HG03520 (cell line): Measurements from ENCODE around the gene NKD2.

Experiments used
- ATAC-seq: cut with Tn5 transposase; IDR thresholded peaks from one replicate; pipeline ENCODE4 v1.9.1; 2021; ENCODE audit warnings: mild to moderate bottlenecking, moderate library complexity; ENCODE audit not compliant: unreplicated experiment

NKD2 gene

GRCh38 chr5:1040571-1040970 is 32.0 kb downstream of the NKD2 start:
- ATAC-seq = no peak

- ATAC-seq = no peak
These were observed 32.9 kb downstream of the NKD2 start for GRCh38 chr5:1041225-1042143.

DNA sequence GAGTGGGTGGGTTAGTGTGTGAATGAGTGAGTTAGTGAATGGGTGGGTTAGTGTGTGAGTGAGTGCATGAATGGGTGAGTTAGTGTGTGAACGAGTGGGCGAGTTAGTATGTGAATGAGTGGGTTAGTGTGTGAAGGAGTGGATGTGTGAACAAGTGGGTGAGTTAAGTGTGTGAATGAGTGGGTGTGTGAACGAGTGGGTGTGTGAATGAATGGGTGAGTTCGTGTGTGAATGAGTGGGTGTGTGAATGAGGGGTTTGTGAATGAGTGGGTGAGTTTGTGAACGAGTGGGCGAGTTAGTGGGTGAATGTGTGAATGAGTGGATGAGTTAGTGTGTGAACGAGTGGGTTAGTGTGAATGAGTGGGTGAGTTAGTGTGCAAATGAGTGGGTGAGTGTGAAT is 34.0 kb downstream of the NKD2 start:
- no peak for ATAC-seq

- ATAC-seq = no peak
These were observed 34.7 kb downstream of the NKD2 start for GRCh38 chr5:1043327-1043726.

GRCh38 chr5:1044117-1044516 is 35.5 kb downstream of the NKD2 start:
- no peak for ATAC-seq

DNA sequence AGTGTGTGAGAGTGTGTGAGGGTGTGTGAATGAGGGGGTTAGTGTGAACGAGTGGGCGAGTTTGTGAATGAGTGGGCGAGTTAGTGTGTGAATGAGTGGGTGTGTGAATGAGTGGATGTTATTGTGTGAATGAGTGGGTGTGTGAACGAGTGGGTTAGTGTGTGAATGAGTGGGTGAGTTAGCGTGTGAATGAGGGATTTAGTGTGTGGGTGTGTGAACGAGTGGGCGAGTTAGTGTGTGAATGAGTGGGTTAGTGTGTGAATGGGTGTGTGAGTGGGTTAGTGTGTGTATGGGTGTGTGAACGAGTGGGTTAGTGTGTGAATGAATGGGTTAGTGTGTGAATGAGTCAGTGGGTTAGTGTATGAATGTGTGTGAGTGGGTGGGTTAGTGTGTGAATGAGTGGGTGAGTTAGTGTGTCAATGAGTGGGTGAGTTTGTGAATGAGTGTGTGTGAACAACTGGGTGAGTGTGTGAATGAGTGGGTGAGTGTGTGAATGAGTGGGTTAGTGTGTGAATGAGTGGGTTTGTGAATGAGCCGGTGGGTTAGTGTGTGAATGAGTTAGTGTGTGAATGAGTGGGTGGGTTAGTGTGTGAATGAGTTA is 37.5 kb downstream of the NKD2 start:
- no peak for ATAC-seq

- no peak for ATAC-seq
These were observed 38.8 kb downstream of the NKD2 start for GRCh38 chr5:1047332-1047965.

- no peak for ATAC-seq
These were observed 39.6 kb downstream of the NKD2 start for GRCh38 chr5:1048162-1048721.

GRCh38 chr5:1048861-1049838 is 40.5 kb downstream of the NKD2 start:
- no peak for ATAC-seq

DNA sequence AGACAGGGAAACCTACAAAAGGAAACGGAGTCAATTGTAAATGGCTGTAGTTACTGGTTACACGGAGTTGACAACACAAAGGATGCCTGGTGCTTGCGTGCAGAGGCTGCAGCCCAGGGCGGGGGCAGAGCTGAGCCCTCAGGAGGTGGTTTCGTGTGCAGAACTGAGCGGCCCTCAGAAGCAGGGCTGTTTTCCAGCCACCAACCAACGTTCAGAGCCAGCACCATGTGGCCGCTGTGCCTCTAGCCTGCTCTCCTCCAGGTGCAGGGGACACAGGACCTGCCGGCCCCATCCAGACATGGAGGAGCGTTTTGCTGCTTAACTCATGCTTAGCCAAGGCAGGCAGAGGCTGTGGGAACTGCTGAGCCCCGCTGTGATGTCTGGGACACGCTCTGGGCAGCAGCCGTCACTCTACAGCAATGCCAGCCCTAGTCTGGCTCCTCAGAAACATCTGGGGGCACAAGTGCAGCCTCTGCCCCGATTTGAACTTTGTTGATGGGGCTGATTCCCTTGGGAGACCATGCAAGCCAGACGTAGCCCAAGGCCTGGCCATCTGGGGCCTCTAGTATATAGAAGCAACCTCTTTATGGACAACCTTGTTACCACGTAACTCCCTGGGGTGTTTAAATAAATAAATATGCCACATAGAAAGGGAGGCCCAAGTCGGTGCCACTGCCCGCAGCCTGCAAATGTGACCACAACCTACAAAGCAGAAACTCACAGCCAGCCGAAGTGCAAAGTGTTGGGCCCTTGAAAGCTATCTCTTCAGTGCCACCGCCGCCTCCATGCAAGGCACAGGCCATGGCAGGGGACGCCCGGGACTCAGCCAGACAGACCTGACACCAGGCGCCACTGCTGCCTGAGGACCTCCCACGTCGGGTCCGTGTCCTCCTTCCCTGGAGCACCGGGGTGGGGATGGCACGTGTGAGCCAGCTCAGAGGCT is 42.1 kb downstream of the NKD2 start:
- no peak for ATAC-seq

- no peak for ATAC-seq
These were observed 42.7 kb downstream of the NKD2 start for GRCh38 chr5:1051366-1051720.

DNA sequence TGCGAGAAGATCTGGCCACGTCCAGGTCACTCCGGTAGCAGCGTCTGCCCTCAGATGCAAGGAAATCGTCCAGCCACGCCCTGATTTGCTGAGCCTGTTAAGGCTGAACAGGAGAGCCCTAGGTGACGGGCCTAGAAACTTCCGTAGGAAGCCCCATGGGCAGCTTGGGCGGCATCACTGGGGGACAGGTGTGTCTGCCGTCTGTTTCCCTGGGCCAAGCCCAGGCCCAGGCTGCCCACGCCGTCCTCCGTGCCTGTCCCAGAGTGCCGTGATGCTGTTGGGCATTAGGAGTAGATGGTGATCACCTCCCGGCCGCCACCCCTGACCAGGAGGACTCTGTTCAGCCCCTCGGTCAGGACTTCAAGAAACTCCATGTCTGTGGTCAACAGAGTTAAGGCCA is 43.5 kb downstream of the NKD2 start:
- ATAC-seq = no peak

GRCh38 chr5:1052641-1053390 is 44.2 kb downstream of the NKD2 start:
- no peak for ATAC-seq

DNA sequence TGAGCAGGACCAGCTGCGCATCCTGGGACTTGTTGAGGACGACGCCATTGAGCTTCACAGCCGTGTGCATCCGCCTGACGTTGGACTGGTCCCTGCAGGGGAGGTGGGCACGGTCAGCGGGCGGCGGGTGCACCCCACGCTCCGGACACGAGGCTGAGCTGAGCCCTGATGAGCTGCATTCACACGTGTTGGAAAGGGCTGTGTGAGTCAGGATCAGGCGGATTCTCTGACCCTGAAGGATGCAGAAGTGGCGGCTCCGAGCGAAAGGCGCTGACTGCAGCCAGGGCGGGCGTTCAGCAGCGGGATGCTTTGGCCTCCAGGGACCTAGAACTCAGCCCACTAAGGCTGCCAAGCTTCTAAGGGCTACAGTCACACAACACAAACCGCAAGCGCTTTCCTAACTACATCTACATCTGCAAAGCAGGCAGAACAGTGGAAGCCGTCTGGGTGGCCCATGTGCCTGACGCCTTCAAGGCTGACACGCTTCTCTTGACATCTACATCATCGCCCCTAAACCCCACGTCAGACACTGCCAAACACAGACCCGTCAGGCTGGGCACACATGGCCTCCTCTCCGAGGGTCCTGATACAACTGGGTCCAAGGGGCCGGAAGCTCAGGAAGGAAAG is 44.9 kb downstream of the NKD2 start:
- ATAC-seq = no peak

DNA sequence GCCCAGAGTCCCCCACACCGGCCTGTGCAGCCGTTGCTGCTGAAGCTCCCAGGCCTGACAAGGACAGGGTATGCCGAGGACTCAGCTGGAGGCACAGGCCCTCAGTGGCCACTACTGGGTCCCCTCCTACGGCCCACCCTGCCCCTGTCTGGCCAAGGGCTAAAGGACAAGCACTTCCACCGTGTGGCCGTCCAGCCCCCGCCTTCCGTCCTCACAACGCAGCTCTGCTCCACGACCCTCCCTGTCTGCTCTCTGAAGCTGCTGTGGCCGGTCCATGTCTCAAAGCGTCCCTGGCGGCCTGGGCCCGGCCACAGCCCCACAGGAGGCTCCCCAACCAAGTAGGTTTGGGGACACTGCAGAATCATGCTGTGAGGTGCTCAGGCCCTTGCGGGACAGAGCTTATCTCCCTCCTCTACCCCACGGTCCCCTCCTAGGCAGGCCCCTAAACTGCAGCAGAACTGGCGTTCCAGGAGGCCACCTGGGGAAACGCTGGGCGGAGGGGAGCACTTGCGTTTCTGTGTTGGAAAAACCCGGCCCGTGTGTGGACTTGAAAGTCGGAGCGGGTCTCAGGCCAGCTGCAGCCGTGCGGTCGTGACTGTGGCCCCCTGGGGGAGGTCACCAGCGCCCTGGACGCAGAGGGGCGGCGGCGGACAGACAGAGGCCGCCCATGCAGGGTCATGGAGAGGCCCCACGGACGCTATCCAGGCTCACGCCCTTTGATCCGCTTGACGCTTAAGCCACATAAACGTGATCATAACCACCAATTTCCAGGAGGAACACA is 45.6 kb downstream of the NKD2 start:
- no peak for ATAC-seq

- ATAC-seq = no peak
These were observed 46.5 kb downstream of the NKD2 start for GRCh38 chr5:1054799-1055775.
